HG03460 (cell line): ENCODE measurements around the gene NID1.
"Not testable (repeated sequence)": the region's sequence is repeated elsewhere in the genome, so short reads cannot be mapped to it uniquely, and the experiment has no call there.

Experiments used
- ATAC-seq: cut with Tn5 transposase; IDR thresholded peaks from one replicate; pipeline ENCODE4 v1.9.1; 2021; ENCODE audit not compliant: unreplicated experiment

NID1 gene

DNA sequence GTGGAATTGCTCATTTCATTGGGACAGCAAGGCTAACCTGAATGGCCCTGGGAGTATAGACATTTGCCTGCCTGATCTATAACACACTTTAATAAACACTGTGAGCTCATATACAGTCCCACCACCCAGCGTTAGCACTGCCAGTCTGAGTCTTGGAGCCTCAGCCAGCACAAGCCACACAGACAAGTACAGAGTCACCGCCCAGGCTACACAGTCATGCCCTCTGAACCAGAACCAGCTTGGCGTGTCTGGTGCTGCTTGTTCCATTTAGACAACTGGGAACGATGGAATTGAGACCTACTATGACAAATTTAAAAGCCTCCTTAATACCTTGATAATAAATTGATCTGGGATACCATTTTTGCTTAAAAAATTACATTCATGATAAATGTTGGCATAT is 31.6 kb downstream of the NID1 start:
- ATAC-seq: no peak

GRCh38 chr1:236030534-236030933 is 34.4 kb downstream of the NID1 start:
- ATAC-seq: no peak

DNA sequence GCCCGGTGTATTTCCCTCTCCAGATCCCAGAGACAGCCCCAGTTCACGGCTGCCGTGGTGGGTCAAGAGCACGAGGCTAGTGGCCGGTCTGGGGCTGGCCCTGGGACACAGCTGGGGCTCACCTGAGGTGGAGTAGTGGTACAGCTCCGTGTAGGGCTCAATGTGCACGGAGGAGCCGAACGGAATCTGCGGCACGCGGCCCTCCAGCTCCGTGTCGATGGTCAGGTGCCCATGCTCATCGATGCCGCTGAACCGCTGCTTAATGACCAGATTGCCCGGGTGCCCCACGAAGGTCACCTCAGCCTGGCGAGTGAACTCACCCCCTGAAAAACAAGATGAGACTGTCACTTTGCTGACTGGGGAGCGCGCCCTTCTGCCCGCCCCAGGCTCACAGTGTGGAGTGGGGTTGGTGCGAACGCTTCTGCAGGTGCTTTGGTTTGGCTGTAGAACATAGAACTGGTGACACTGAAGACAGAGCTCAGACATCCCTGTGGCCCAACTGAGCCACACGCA is 35.4 kb downstream of the NID1 start:
- no peak for ATAC-seq

GRCh38 chr1:236027104-236027503 is 37.8 kb downstream of the NID1 start:
- no peak for ATAC-seq

- no peak for ATAC-seq
Observed at GRCh38 chr1:236025836-236026235, 39.1 kb downstream of the NID1 start.

GRCh38 chr1:236024641-236025040 is 40.2 kb downstream of the NID1 start:
- ATAC-seq: no peak

- ATAC-seq: no peak
Observed at GRCh38 chr1:236023926-236024565, 40.8 kb downstream of the NID1 start.

GRCh38 chr1:236021424-236022135 is 43.3 kb downstream of the NID1 start:
- no peak for ATAC-seq

- ATAC-seq: no peak
Observed at GRCh38 chr1:236020359-236021219, 44.3 kb downstream of the NID1 start.

DNA sequence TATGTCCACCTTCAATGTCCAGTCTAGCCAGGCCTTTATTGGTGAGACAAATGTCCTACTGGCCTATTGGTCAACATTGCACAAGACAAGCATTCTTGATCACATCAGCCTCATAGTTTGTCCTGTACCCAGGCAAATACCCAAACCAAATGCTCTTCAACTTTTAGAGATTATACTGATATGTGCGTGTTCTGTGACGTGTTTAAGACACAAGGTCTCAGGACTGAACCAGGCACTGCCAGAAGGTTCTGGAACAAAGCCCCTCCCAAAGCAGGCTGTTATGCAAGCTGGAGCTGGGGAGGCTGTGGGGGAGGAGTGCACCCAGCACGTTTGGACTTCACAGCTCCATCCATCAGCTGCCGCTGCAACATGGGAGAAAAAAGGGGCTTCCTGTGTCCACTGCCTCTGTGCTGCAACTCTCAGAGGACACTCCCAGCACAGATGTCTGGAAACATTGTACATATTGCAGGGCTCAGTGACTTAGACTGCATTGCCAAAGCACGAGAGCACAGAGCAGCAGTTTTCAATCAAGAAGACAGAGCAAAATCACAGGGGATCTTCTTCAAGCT is 45.9 kb downstream of the NID1 start:
- ATAC-seq: no peak

DNA sequence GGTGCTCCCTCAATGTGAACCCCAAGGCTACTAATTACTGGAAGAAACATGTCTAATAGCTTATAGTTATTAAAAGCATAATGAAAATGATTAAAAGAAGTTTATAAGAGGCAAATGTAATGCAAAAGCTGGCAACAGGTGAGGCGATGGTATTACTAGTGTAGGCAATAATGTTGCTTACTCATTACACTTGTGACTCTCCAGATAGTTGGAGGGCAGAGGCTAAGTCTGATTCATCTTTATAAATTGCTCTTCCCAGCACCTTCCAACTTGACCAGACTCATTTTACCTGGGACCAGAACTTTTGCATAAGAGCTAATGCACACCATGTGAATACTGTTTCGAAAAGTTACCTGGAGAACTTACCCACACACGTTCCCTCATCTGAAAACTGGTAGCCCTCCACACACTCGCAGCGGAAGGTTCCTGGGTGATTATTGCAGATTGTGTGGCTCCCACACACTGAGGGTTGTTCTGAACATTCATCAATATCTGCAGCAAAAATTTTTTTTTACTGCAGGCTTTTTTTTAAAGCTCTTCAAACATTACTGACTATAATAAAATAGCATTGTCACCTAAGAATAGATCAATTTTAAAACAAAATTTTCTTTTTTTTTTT is 48.0 kb downstream of the NID1 start:
- ATAC-seq: no peak

DNA sequence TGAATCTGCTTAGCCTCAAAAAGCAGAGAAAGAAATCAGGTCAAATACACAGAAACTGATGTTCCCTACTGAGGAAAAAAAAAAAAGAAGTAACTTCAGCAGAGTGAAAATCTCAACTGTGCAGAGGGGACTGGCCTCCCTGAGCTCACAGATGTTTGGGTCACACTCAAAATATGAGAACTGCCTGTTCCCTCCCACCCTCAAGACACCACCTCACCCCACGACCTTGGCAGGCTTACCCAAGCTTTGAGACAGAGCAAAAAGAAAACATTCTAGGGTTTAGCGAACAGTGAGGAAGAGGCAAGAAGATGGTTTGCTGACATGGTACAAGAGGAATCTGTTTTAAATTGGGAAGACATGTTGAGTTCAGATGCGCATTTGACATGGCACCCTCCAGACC is 48.8 kb downstream of the NID1 start:
- ATAC-seq: no peak

DNA sequence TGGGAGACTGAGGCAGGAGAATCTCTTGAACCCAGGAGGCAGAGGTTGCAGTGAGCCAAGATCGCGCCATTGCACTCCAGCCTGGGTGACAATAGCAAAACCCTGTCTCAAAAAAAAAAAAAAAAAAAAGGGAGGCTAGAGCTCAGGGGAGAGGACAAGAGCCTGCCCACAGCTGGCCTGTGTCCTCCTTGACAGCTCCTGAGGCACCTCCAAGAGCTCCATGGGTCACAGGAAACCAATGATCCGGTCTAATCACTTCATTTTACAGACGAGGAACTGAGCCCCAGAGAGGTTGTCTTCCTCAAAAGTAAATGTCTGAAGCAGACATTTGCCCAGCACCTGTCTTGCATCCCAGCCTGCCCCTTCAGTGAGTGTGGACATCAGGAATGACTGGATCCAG is 49.4 kb downstream of the NID1 start:
- ATAC-seq: no peak

DNA sequence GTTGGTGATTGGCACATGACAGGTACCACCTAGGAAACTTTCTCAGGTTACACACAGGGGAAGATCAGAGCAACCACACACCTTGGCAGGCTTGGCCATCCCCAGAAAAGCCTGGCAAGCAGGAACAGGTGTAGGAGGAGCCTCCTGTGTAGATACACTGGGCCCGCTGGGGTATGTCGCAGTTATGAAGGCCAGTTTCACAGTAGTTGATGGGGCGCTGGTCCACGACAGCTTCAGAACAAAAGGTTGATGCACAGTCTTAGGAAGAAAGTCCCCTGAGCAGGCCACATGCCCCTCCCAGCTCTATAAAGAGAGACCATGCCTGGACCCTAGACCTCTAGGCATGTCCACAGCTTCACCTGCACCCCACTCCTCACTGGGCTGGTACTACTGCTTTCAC is 51.6 kb downstream of the NID1 start:
- ATAC-seq: no peak

DNA sequence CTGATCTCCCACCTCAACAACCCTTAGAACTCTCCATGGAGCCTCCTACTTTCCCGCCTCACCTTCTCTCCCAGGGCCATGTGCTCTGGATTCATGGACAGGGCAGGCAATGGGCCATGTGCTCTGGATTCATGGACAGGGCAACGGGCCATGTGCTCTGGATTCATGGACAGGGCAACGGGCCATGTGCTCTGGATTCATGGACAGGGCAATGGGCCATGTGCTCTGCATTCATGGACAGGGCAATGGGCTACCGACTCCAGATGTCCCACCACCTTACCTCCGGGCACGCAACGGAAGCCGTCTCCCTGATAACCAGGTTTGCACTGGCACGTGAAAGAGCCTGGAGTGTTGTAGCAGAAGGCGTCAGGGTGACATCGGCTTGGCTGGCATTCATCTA is 53.2 kb downstream of the NID1 start:
- no peak for ATAC-seq

DNA sequence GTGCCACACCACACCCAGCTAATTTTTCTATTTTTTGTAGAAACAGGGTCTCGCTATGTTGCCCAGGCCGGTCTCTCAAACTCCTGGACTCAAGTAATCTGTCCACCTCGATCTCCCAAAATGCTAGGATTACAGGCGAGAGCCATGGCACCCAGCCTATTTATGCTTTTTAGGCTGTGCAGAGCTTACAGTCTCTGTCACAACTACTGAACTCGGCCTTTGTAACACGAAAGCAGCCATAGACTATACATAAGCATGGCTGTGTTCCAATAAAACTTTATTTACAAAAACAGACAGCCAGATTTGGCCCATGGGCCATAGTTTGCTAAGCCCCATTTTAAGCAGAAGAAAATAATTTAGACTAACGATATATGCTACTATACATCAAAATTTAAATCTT is 54.4 kb downstream of the NID1 start:
- ATAC-seq: no peak

DNA sequence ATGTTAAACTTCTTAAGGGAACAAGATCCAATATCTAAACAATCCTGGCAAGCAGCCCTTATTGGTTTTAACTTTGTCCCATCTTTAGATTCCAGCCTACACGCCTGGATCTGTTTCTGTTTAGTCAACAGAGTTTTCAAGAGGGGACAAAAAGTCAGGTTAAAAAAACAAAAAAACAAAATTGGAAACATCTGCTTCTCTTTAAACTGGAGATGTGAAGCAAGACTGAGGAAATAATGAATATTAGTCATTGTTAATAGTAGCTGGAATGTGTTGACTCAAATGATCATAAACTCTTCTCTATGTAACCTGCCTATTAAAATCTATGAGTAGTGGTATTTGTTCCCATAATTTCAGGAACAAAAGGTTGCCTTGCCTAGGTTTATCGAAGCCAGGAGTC is 55.0 kb downstream of the NID1 start:
- ATAC-seq: no peak

DNA sequence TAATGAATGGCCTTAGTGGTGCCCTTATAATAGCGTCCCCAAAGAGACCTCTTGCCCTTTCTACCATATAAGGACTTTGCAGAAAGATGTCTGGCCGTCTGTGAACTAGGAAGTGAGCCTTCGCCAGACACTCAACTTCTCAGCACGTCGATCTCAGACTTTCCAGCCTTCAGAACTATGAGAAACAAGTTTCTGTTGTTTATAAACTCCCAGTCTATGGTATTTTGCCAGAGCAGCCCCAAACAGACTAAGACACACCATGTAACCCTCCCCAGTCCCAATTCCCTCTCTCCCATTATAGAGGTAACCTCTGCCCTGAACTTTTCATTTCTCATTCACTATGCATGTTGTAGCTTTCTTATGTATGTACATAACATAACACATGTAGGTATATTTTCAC is 55.7 kb downstream of the NID1 start:
- no peak for ATAC-seq

- no peak for ATAC-seq
Observed at GRCh38 chr1:236007781-236008180, 57.1 kb downstream of the NID1 start.

GRCh38 chr1:236003058-236003457 is 61.8 kb downstream of the NID1 start:
- ATAC-seq: not testable (repeated sequence)

DNA sequence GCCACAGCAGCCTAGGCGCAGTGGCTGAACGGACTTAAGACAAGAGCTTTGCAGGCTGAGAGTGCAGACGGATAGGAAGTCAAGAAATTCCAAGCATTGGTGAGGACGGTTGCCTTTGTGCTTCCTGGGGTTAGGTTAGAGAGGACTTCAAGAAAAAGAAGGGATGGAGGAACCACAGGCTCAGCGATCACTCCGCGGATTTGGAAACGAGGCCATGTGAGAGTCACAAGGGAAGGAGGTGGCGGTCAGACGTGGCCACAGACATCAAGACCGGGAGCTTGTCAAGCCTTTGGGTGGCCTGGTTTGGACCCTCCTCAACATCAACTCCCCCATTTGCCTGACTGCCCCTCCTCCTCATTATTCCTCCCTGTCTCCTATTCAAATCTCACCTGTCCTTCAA is 62.3 kb downstream of the NID1 start:
- no peak for ATAC-seq
